ENCODE measurements around the gene MKRN1.
"Not testable (repeated sequence)": the region's sequence is repeated elsewhere in the genome, so short reads cannot be mapped to it uniquely, and the experiment has no call there.

MKRN1 gene

GRCh38 chr7:140426130-140426529 lies 53.2 kb downstream of the MKRN1 start:
- no peak for DNase-seq

GRCh38 chr7:140425718-140426117 lies 53.6 kb downstream of the MKRN1 start:
- DNase-seq = no peak

- no peak for DNase-seq
These were observed 55.8 kb downstream of the MKRN1 start for GRCh38 chr7:140423501-140423900.

GRCh38 chr7:140421521-140421920 lies 57.8 kb downstream of the MKRN1 start:
- no peak for DNase-seq

- DNase-seq = no peak
These were observed 60.7 kb downstream of the MKRN1 start for GRCh38 chr7:140418653-140419052.

GRCh38 chr7:140418156-140418472 lies 61.2 kb downstream of the MKRN1 start:
- not testable (repeated sequence) for DNase-seq

GRCh38 chr7:140417456-140418155 lies 61.7 kb downstream of the MKRN1 start:
- no peak for DNase-seq

GRCh38 chr7:140416560-140416959 lies 62.7 kb downstream of the MKRN1 start:
- DNase-seq = no peak

- DNase-seq = not testable (repeated sequence)
These were observed 63.5 kb downstream of the MKRN1 start for GRCh38 chr7:140415816-140416215.

GRCh38 chr7:140415361-140415760 lies 63.9 kb downstream of the MKRN1 start:
- no peak for DNase-seq

GRCh38 chr7:140404565-140405065 lies 74.7 kb downstream of the MKRN1 start:
- no peak for DNase-seq

GRCh38 chr7:140403878-140404564 lies 75.3 kb downstream of the MKRN1 start, which contains the start of gene RAB19:
TSS of gene RAB19 (plus strand) at chr7:140404058. CDS start at chr7:140407647, 3,589 bp downstream.
- peak; percentile 53 for DNase-seq
